Measurements from ENCODE around the gene SIK3.
A peak's percentile ranks its signal among the peaks of the same experiment; 100 is the strongest.

SIK3 gene

DNA sequence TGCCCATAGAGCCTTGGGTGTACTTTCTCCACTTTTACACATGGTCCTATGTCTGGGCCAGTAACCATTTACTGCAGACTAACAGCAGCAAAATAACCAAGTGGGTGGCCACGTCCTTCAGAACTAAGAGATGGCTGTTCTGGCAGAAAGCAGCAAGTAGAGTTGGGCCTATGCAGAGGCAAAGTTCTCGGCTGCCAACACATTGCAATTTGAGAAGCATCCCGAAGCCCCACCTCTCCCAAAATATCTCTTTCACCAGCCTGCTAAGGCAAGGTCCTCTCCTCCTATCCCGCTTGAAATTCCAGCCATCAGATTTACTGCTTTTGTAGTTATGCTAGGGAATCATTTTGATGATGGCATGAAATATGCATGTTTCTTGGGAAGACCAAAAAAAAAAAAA lies 142.3 kb downstream of the SIK3 start:
- H3K27ac ChIP-seq, result 0 out of 2 replicates have a peak overlapping the region, but pooled peaks have one; percentile 24
- TF ChIP-seq, protein P1, sequence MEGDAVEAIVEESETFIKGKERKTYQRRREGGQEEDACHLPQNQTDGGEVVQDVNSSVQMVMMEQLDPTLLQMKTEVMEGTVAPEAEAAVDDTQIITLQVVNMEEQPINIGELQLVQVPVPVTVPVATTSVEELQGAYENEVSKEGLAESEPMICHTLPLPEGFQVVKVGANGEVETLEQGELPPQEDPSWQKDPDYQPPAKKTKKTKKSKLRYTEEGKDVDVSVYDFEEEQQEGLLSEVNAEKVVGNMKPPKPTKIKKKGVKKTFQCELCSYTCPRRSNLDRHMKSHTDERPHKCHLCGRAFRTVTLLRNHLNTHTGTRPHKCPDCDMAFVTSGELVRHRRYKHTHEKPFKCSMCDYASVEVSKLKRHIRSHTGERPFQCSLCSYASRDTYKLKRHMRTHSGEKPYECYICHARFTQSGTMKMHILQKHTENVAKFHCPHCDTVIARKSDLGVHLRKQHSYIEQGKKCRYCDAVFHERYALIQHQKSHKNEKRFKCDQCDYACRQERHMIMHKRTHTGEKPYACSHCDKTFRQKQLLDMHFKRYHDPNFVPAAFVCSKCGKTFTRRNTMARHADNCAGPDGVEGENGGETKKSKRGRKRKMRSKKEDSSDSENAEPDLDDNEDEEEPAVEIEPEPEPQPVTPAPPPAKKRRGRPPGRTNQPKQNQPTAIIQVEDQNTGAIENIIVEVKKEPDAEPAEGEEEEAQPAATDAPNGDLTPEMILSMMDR (IDR thresholded peaks at IDR 0.05), result no peak
- TF ChIP-seq ZFX (IDR thresholded peaks at IDR 0.05; ENCODE audit: borderline replicate concordance), result no peak

DNA sequence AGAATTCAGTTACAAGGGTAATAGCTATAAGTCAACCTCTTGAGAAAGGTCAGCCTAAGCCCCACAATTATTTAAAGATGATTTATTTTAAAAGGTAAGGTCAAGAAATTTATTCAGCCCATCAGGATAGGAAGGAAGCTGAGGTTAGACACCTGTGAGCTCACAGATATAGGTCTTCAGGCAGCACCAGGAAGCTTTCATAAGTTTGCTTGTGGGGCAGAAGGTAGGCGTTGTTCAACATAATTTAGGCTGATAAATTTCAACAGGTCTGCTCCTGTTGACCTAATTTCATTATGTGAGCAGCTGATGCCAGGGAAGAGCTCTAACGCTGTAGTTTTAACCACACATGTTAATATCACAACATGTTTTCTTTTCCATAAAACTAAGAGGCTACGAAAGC lies 142.7 kb downstream of the SIK3 start:
- TF ChIP-seq, protein P1 (IDR thresholded peaks at IDR 0.05), result no peak
- TF ChIP-seq ZFX (IDR thresholded peaks at IDR 0.05; ENCODE audit: borderline replicate concordance), result no peak
- 0 out of 2 replicates have a peak overlapping the region, but pooled peaks have one; percentile 24 for H3K27ac ChIP-seq

DNA sequence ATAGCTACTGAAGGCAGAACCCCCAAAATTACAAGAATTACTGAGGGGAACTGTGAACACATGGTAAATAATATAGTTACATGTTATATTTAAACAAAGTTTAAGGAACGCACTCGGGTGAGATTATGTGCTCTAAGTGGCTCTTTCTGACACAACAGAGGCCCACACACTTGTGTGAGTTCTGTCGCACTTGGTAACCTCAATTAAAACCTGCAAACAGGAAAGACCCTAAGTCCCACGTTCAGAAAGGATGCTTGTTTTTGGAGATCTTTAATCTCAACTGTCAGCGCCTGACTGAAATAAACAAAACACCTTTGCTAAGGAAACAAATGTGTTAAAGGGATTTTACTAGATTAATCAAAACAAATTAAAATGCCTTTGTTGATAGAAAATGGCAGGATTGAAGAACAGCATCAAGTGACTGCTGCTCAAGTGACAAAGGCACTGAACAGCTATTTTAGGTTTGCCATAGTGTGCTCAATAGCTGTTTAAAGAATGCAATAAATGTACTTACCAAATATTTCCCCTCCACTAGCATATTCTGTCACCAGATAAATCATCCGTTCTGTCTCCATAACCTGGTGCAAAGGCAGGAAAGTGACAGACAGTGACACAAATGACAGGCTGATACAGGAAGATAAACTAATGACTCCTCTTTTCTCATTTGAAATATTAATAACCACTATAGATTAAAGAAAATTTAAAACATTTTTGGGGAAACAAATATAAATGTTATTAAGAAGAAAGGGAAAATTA lies 144.5 kb downstream of the SIK3 start:
- TF ChIP-seq ZFX (IDR thresholded peaks at IDR 0.05; ENCODE audit: borderline replicate concordance), result no peak
- TF ChIP-seq, protein P1 (IDR thresholded peaks at IDR 0.05), result no peak
- H3K27ac ChIP-seq, result no peak overlapping the region

DNA sequence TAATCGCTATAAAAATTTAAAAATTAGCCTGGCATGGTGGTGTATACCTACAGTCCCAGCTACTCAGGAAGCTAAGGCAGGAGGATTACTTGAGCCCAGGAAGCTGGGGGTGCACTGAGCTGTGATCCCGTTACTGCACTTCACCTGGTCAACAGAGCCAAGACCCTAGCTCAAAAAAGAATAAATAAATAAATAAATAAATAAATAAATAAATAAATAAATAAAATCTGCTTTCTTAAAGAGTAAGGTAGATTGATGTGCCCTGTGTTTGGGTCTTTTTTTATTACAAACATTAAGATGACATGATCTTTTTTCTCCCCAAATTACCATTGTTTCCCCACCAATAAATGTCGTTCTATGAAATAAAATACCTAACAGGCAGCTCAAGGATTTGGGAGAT lies 146.5 kb downstream of the SIK3 start:
- TF ChIP-seq, protein P1 (IDR thresholded peaks at IDR 0.05), result no peak
- TF ChIP-seq ZFX (IDR thresholded peaks at IDR 0.05; ENCODE audit: borderline replicate concordance), result no peak
- no peak overlapping the region for H3K27ac ChIP-seq

DNA sequence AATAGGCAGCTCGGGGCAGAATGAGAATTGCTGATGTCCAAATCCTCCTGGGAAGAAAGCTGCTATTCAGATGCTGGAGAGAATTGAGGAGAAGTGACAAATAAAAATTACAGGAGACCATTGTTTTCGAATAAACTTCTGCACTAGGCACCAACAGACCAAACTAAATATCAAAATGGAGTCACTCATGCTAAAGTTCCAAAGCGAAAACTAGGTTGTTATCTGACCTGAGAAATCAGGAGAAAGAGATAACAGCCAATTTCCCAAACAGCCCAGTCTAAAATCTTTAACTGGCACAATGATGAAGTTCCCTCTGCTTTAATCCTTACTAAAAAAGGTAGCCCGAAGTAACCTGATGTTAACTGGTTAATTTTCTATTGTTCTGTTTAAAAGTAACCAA lies 148.0 kb downstream of the SIK3 start:
- H3K27ac ChIP-seq, result no peak overlapping the region
- TF ChIP-seq, protein P1 (IDR thresholded peaks at IDR 0.05), result no peak
- TF ChIP-seq ZFX (IDR thresholded peaks at IDR 0.05; ENCODE audit: borderline replicate concordance), result no peak

DNA sequence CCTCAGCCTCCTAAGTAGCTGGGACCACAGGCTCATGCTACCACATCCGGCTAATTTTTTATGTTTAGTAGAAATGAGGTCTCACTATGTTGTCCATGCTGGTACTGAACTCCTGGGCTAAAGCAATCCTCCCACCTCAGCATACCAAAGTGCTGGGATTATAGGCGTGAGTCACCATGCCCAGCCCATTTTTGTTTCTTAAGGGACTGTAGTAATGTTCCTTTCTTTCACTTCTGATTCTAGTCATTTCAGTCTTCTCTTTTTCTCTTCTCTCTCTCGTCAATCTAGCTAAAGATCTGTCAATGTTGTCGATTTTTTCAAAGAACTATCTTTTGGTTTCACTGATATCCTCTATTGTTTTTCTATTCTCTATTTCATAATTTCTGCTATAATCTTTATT lies 149.8 kb downstream of the SIK3 start:
- TF ChIP-seq ZFX (IDR thresholded peaks at IDR 0.05; ENCODE audit: borderline replicate concordance), result no peak
- TF ChIP-seq, protein P1 (IDR thresholded peaks at IDR 0.05), result no peak
- H3K27ac ChIP-seq, result no peak overlapping the region

DNA sequence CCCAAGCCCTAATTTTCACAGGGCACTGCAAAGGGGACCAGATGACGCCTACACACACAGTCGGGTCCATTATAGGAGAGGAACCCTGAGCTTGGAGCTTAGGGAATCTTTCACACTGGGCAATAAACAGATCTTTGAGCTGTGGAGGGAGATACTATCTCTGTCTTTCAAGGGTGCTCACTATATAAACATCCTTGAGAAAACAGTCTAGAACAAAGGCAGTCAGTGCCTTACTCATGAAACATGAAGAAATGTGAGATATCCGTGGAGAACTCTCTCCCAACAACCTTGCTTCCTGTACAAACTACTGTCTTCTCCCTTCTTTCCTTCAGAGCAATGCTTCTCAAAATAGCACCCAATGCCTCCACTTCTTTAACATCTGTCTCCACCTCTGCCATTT lies 151.8 kb downstream of the SIK3 start:
- no peak overlapping the region for H3K27ac ChIP-seq
- TF ChIP-seq ZFX (IDR thresholded peaks at IDR 0.05; ENCODE audit: borderline replicate concordance), result no peak
- TF ChIP-seq, protein P1 (IDR thresholded peaks at IDR 0.05), result no peak
